GM18508 (cell line): Measurements from ENCODE around the gene KLHL2.
"Not testable (repeated sequence)": the region's sequence is repeated elsewhere in the genome, so short reads cannot be mapped to it uniquely, and the experiment has no call there.

Experiments
- ATAC-seq: cut with Tn5 transposase; IDR thresholded peaks from one replicate; pipeline ENCODE4 v1.9.1; 2021; ENCODE audit warnings: moderate number of reproducible peaks; ENCODE audit not compliant: insufficient read depth, unreplicated experiment

Gene KLHL2

GRCh38 chr4:165229490-165230200 is 22.3 kb downstream of the KLHL2 start:
- not testable (repeated sequence) for ATAC-seq

DNA sequence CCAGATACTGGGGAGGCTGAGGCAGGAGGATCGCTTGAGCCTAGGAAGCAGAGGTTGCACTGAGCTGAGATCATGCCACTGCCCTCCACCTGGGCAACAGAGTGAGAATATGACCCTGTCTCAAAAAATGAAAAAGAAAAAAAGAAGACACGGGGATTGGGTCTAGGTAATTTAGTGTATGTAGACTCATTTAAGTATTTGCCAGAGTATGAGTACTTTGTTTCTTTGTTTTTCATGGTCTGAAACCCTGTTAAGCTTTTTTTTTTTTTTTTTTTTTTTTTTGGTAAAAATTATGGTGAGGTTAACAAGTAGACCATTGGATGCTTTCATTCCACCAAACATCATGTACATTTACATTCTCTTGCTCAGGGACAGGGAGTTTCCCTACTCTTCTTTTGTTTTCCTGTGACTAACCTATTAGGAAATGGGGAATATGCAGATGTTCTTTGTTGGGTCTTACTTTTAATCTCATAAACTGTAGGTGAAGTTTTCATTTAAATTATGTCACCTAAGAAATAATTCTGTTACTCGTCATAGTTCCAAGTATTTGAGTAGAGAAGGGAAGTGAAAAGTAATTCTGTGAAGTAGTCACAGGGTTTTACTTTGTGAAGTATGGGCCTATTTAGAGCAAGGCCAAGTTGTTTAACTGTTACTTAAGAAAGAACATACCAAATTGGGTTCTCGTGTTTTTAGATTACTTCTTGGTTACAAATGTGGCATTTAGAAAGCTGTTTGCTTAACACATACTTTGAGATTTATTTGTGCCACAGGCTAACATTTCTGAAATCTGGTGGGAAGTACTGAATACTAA is 25.5 kb downstream of the KLHL2 start:
- not testable (repeated sequence) for ATAC-seq

- ATAC-seq = no peak
Measured at GRCh38 chr4:165234766-165235165, 27.4 kb downstream of the KLHL2 start.

DNA sequence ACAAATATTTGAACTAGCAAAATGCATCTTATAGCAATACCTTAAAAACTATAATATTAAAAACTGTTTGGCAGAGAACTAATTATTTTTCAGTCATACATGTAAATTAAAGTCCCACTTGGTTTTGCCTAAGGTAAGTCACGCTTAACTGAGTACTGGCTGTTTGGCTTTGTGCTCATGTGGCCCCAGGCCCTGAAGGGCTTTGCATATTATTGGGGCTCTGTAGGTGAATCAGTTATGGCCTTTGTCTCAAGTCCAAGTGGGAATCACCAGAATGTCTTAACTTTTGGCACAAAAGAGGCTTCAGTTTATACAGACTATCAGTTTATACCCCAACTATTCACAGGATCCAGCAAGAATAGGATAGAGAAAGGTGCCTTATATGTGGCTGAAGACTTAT is 29.5 kb downstream of the KLHL2 start:
- not testable (repeated sequence) for ATAC-seq

DNA sequence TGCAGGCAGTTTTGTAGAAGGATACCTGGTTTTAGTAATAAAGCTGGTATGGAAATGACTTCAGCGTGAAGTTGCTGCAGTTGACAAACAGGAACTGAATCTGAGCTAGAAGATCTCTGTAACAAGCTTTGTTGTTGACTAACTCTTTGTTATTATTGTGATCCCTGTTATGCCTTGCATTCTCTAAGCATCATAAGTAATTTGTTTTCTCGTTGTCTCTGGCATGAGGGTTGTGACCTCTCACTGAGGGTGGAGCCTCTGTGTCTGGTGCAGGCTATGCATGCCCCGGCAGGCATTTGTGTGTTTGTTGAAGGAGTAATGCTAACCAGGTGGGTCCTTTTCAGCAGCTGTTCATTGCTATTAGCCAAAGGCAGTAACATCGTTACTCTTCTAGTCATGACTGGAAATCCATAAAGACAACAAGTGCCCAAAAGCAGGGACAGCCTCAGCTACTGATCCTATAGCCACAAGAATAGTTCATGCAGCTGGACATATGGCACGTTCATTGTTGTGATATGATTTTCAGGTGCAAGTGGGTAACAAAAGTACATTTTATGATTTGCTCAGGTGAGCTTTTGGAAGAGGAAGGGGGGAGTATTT is 30.8 kb downstream of the KLHL2 start:
- ATAC-seq = peak; percentile 66

GRCh38 chr4:165240761-165241160 is 33.4 kb downstream of the KLHL2 start:
- not testable (repeated sequence) for ATAC-seq

GRCh38 chr4:165244148-165244547 is 36.8 kb downstream of the KLHL2 start:
- ATAC-seq = not testable (repeated sequence)

GRCh38 chr4:165244587-165245186 is 37.3 kb downstream of the KLHL2 start:
- not testable (repeated sequence) for ATAC-seq

DNA sequence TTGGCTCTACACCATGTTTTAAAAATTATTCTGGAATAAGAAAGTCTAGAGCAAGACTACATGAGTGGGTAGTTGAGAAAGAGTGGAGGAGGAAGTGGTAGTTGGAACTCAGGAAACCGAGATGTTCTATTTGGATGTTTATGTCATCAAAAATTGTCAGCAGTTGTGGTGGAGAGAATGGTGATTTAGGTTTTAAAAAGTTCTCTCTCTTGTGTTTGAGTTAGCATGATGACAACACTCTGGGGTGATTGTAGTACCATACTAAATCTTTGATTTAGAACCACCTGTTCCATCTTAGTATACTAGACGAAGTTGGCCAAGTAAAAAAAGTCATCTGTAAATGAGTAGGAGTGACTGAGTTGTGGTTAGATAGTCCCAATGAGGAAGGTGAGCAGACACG is 40.7 kb downstream of the KLHL2 start:
- no peak for ATAC-seq

DNA sequence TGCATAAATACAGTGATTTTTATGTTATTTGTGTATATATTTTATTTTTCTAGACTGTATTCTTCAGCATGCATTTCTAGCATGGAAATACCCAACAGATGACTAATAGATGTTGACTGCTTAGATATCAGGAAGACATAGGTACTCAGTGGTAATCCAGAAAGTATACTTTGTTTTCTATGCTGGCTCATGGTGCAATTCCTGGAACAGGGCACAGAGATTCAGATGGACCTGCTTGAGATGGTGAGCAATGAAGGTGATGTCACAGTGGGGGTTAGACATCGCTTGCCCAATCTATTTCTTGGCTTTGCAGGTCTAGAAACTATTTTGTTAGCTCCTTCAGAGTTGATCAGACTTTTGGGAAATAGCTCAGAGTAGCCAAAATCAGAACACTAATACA is 41.5 kb downstream of the KLHL2 start:
- not testable (repeated sequence) for ATAC-seq

- ATAC-seq = not testable (repeated sequence)
Measured at GRCh38 chr4:165254771-165255170, 47.4 kb downstream of the KLHL2 start.

GRCh38 chr4:165255439-165255838 is 48.1 kb downstream of the KLHL2 start:
- peak; percentile 90 for ATAC-seq

DNA sequence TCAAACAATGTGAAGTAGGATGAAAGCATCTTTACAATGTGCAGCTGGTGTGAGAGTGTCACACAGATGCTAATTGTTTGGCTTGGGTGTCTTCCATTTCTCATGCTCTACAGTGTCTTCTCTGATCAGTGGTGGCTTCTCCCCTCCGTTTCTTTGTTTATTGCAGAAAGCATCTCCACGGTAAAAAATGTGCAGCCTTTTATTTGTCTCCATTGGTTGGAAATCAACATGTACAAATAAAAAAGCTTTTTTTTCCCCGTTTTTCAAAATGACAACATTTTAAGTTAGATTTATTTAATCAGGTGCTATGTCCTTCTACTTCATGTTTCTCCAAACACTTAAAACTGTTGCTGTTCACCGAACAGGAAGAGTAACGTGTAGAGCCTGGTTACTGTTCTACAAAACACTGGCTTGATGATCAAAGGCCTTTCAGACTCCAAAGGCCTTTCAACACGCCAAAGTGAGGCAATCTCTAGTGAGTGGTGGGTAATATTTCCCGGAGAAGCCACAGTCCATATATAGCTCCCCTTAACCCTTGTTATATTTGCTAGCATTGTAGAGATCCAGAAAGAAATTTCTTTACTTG is 48.8 kb downstream of the KLHL2 start:
- not testable (repeated sequence) for ATAC-seq

DNA sequence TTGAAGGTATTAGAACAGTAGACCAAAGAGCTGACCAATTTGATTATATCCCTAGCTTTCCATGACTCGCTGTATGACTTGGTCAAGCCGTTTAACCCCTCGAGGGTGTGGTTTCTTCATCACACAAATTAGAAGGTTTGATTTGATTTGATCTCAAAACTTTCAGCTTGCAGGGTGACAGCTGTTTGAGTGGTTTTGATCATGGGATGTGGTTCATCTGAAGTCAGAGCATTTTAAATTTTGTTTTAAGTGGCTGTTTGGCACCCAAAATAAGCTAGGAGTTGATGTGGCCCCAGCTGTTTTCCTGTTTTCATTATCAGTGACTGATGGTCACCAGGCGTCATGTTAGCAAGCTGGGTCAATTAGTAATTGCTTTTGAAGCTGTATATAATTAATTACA is 52.4 kb downstream of the KLHL2 start:
- not testable (repeated sequence) for ATAC-seq

DNA sequence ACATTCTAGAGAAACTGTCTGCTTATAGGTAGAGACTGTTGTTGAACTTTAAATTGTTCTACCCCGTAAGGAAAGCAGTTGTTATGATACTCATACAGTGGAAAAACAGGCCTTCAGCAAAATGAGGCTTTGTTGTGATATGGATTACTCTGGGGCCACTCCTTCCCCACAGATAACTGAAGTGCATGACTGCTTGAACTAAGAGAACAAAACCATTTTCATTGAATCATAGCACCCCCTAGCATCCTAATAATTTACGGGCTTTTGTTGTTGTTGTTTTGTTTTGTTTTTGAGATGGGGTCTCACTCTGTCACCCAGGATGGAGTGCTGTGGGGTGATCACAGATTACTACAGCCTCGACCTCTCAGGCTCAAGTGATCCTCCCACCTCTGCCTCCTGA is 54.9 kb downstream of the KLHL2 start:
- not testable (repeated sequence) for ATAC-seq

GRCh38 chr4:165263466-165263865 is 56.1 kb downstream of the KLHL2 start:
- not testable (repeated sequence) for ATAC-seq

GRCh38 chr4:165269931-165270330 is 62.6 kb downstream of the KLHL2 start:
- ATAC-seq = not testable (repeated sequence)

GRCh38 chr4:165273443-165273842 is 66.1 kb downstream of the KLHL2 start:
- ATAC-seq = not testable (repeated sequence)

- not testable (repeated sequence) for ATAC-seq
Measured at GRCh38 chr4:165275357-165275756, 68.0 kb downstream of the KLHL2 start.

- ATAC-seq = not testable (repeated sequence)
Measured at GRCh38 chr4:165279531-165279930, 72.2 kb downstream of the KLHL2 start.
